HEK293 (cell line): ENCODE results near the gene TMED3.

Source experiments
- GFI1B ChIP-seq: fragments of 450-650 bp; formaldehyde crosslinking; IDR thresholded peaks from 2 replicates; pipeline ENCODE4 v1.5.1; 2016; ENCODE audit warnings: missing biosample characterization, missing genetic modification characterization
- KLF1 ChIP-seq: fragments of 450-650 bp; formaldehyde crosslinking; IDR thresholded peaks from 2 replicates; pipeline ENCODE4 v1.5.1; 2016; ENCODE audit warnings: missing biosample characterization, missing genetic modification characterization
- KLF7 ChIP-seq: fragments of 450-650 bp; formaldehyde crosslinking; IDR thresholded peaks from 2 replicates; pipeline ENCODE4 v1.5.1; 2016; ENCODE audit warnings: missing biosample characterization, missing genetic modification characterization, borderline replicate concordance
- OVOL3 ChIP-seq: fragments of 450-650 bp; formaldehyde crosslinking; IDR thresholded peaks from 2 replicates; pipeline ENCODE4 v1.5.1; 2016; ENCODE audit warnings: missing biosample characterization, missing genetic modification characterization
- TRIM28 ChIP-seq: IDR thresholded peaks from 2 replicates; pipeline ENCODE4 v1.6.1; 2011; ENCODE audit warnings: low read length, control low read depth, borderline replicate concordance
- ZFP3 ChIP-seq: fragments of 450-650 bp; formaldehyde crosslinking; IDR thresholded peaks from 2 replicates; pipeline ENCODE4 v1.5.1; 2016; ENCODE audit warnings: low read depth, missing biosample characterization, missing genetic modification characterization
- ZIC2 ChIP-seq: fragments of 450-650 bp; formaldehyde crosslinking; IDR thresholded peaks from 2 replicates; pipeline ENCODE4 v1.5.1; 2016; ENCODE audit warnings: missing biosample characterization, missing genetic modification characterization
- ZNF114 ChIP-seq: fragments of 450-650 bp; formaldehyde crosslinking; IDR thresholded peaks from 2 replicates; pipeline ENCODE4 v1.5.0; 2017; ENCODE audit warnings: missing biosample characterization, missing genetic modification characterization
- ZNF140 ChIP-seq: fragments of 450-650 bp; formaldehyde crosslinking; IDR thresholded peaks from 2 replicates; pipeline ENCODE4 v1.5.1; 2016; ENCODE audit warnings: missing biosample characterization, missing genetic modification characterization
- ZNF146 ChIP-seq: fragments of 450-650 bp; formaldehyde crosslinking; IDR thresholded peaks from 2 replicates; pipeline ENCODE4 v1.5.1; 2016; ENCODE audit warnings: missing biosample characterization, missing genetic modification characterization
- ZNF174 ChIP-seq: fragments of 450-650 bp; formaldehyde crosslinking; IDR thresholded peaks from 2 replicates; pipeline ENCODE4 v1.5.0; 2017; ENCODE audit warnings: missing biosample characterization, mild to moderate bottlenecking, missing genetic modification characterization
- ZNF175 ChIP-seq: fragments of 450-650 bp; formaldehyde crosslinking; IDR thresholded peaks from 2 replicates; pipeline ENCODE4 v1.5.1; 2016; ENCODE audit warnings: missing biosample characterization, missing genetic modification characterization
- ZNF266 ChIP-seq: fragments of 450-650 bp; formaldehyde crosslinking; IDR thresholded peaks from 2 replicates; pipeline ENCODE4 v1.5.1; 2016; ENCODE audit warnings: missing biosample characterization, missing genetic modification characterization, low read depth
- ZNF292 ChIP-seq: fragments of 450-650 bp; formaldehyde crosslinking; IDR thresholded peaks from 2 replicates; pipeline ENCODE4 v1.5.1; 2016; ENCODE audit warnings: low read depth, missing biosample characterization, missing genetic modification characterization, borderline replicate concordance
- ZNF324 ChIP-seq: fragments of 450-650 bp; formaldehyde crosslinking; IDR thresholded peaks from 2 replicates; pipeline ENCODE4 v1.5.1; 2016; ENCODE audit warnings: missing biosample characterization, missing genetic modification characterization
- ZNF341 ChIP-seq: fragments of 450-650 bp; formaldehyde crosslinking; IDR thresholded peaks from 2 replicates; pipeline ENCODE4; 2016; ENCODE audit warnings: low read depth, missing biosample characterization, missing genetic modification characterization
- ZNF394 ChIP-seq: fragments of 450-650 bp; formaldehyde crosslinking; IDR thresholded peaks from 2 replicates; pipeline ENCODE4 v1.5.1; 2016; ENCODE audit warnings: missing biosample characterization, missing genetic modification characterization, mild to moderate bottlenecking, moderate library complexity, borderline replicate concordance
- ZNF404 ChIP-seq: fragments of 450-650 bp; formaldehyde crosslinking; IDR thresholded peaks from 2 replicates; pipeline ENCODE4 v1.5.1; 2017; ENCODE audit warnings: missing biosample characterization, missing genetic modification characterization
- ZNF416 ChIP-seq: fragments of 450-650 bp; formaldehyde crosslinking; IDR thresholded peaks from 2 replicates; pipeline ENCODE4 v1.5.1; 2016; ENCODE audit warnings: missing biosample characterization, missing genetic modification characterization
- ZNF473 ChIP-seq: fragments of 450-650 bp; formaldehyde crosslinking; IDR thresholded peaks from 2 replicates; pipeline ENCODE4 v1.5.1; 2017; ENCODE audit warnings: missing biosample characterization, missing genetic modification characterization
- ZNF521 ChIP-seq: fragments of 450-650 bp; formaldehyde crosslinking; IDR thresholded peaks from 2 replicates; pipeline ENCODE4 v1.5.1; 2017; ENCODE audit warnings: missing biosample characterization, mild to moderate bottlenecking, missing genetic modification characterization
- ZNF654 ChIP-seq: fragments of 450-650 bp; formaldehyde crosslinking; IDR thresholded peaks from 2 replicates; pipeline ENCODE4 v1.5.1; 2016; ENCODE audit warnings: low read depth, missing biosample characterization, missing genetic modification characterization
- ZNF664 ChIP-seq: fragments of 450-650 bp; formaldehyde crosslinking; IDR thresholded peaks from 2 replicates; pipeline ENCODE4 v1.5.1; 2016; ENCODE audit warnings: missing biosample characterization, missing genetic modification characterization
- ZNF776 ChIP-seq: fragments of 450-650 bp; formaldehyde crosslinking; IDR thresholded peaks from 2 replicates; pipeline ENCODE4 v1.5.0; 2017; ENCODE audit warnings: missing biosample characterization, missing genetic modification characterization, borderline replicate concordance
- TF ChIP-seq, protein P1 (sequence below): fragments of 450-650 bp; IDR thresholded peaks from 2 replicates; pipeline ENCODE4 v1.5.1; 2018; ENCODE audit warnings: missing biosample characterization, mild to moderate bottlenecking, missing genetic modification characterization
- TF ChIP-seq, protein P2 (sequence below): fragments of 450-650 bp; formaldehyde crosslinking; IDR thresholded peaks from 2 replicates; pipeline ENCODE4 v1.5.1; 2017; ENCODE audit warnings: missing biosample characterization, missing genetic modification characterization
- TF ChIP-seq, protein P3 (sequence below): fragments of 450-650 bp; formaldehyde crosslinking; IDR thresholded peaks from 2 replicates; pipeline ENCODE4 v1.5.1; 2016; ENCODE audit warnings: missing biosample characterization, missing genetic modification characterization
- TF ChIP-seq, protein P4 (sequence below): fragments of 450-650 bp; formaldehyde crosslinking; conservative IDR thresholded peaks from 2 replicates; pipeline ENCODE4 v1.5.1; 2016; ENCODE audit warnings: low read depth, missing biosample characterization, missing genetic modification characterization
- TF ChIP-seq, protein P5 (sequence below): fragments of 450-650 bp; formaldehyde crosslinking; IDR thresholded peaks from 2 replicates; pipeline ENCODE4 v1.5.1; 2016; ENCODE audit warnings: missing biosample characterization, missing genetic modification characterization

Gene TMED3

DNA sequence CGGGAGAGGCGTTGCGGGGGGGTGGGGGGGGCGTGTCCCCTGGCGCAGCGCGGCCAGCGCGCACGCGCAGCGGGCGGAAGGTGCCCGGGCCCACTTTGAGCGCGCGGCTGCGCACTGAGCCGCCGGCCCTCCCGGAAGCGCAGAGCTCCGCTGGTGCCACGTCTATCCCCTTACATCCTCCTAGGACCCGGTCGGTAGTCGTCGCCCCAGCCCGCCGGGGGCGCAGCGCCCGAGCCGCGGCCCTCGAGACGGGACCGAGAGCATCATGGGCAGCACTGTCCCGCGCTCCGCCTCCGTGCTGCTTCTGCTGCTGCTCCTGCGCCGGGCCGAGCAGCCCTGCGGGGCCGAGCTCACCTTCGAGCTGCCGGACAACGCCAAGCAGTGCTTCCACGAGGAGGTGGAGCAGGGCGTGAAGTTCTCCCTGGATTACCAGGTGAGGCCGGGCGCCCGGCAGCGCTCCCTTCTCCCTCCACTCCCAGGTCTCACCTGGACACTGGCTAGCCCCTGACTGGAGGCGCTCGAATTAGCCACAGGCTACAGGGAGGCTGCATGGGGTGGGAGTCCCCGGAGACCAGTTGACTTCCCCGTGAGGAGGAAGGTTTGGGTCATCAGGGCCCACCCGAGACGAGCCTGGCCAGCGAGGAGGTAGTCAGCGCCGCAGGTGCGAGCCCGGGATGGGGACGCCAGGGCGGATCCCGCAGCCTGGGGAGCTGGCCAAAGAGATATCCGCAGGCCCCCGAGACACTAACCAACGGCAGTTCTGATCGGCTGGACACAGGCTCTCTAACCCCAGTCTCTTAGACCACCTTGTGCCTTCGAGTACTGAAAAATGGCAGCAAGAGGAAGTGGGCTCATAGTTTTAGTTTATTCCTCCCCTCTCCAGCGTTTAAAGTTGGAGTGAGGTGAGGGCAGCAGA, at the start of gene TMED3 (continued):
- TF ChIP-seq, protein P1, sequence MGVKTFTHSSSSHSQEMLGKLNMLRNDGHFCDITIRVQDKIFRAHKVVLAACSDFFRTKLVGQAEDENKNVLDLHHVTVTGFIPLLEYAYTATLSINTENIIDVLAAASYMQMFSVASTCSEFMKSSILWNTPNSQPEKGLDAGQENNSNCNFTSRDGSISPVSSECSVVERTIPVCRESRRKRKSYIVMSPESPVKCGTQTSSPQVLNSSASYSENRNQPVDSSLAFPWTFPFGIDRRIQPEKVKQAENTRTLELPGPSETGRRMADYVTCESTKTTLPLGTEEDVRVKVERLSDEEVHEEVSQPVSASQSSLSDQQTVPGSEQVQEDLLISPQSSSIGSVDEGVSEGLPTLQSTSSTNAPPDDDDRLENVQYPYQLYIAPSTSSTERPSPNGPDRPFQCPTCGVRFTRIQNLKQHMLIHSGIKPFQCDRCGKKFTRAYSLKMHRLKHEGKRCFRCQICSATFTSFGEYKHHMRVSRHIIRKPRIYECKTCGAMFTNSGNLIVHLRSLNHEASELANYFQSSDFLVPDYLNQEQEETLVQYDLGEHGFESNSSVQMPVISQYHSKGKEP (tag by site-specific recombination): no peak
- TF ChIP-seq ZNF394 (peak; percentile 35; the same call in 1 of the 2 replicates), KLF7 (tag by site-specific recombination) (no peak), ZNF404 (tag by site-specific recombination) (no peak), ZNF266 (tag by site-specific recombination) (no peak), ZNF654 (tag by site-specific recombination) (no peak), ZNF140 (tag by site-specific recombination) (no peak), ZNF341 (no peak), GFI1B (tag by site-specific recombination) (no peak), ZNF324 (tag by site-specific recombination) (no peak), ZNF473 (tag by site-specific recombination) (no peak), ZFP3 (tag by site-specific recombination) (no peak), ZNF146 (tag by site-specific recombination) (no peak), ZIC2 (tag by site-specific recombination) (no peak; the same call in 1 of the 2 replicates), ZNF521 (tag by site-specific recombination) (no peak), TRIM28 (no peak), OVOL3 (tag by site-specific recombination) (no peak), ZNF664 (tag by site-specific recombination) (no peak), ZNF174 (tag by site-specific recombination) (no peak), ZNF175 (tag by site-specific recombination) (no peak), ZNF114 (tag by site-specific recombination) (no peak), ZNF776 (tag by site-specific recombination) (no peak), ZNF292 (no peak), KLF1 (tag by site-specific recombination) (no peak), ZNF416 (no peak)
- TF ChIP-seq, protein P2, sequence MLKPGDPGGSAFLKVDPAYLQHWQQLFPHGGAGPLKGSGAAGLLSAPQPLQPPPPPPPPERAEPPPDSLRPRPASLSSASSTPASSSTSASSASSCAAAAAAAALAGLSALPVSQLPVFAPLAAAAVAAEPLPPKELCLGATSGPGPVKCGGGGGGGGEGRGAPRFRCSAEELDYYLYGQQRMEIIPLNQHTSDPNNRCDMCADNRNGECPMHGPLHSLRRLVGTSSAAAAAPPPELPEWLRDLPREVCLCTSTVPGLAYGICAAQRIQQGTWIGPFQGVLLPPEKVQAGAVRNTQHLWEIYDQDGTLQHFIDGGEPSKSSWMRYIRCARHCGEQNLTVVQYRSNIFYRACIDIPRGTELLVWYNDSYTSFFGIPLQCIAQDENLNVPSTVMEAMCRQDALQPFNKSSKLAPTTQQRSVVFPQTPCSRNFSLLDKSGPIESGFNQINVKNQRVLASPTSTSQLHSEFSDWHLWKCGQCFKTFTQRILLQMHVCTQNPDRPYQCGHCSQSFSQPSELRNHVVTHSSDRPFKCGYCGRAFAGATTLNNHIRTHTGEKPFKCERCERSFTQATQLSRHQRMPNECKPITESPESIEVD (tag by site-specific recombination): no peak
- TF ChIP-seq, protein P3, sequence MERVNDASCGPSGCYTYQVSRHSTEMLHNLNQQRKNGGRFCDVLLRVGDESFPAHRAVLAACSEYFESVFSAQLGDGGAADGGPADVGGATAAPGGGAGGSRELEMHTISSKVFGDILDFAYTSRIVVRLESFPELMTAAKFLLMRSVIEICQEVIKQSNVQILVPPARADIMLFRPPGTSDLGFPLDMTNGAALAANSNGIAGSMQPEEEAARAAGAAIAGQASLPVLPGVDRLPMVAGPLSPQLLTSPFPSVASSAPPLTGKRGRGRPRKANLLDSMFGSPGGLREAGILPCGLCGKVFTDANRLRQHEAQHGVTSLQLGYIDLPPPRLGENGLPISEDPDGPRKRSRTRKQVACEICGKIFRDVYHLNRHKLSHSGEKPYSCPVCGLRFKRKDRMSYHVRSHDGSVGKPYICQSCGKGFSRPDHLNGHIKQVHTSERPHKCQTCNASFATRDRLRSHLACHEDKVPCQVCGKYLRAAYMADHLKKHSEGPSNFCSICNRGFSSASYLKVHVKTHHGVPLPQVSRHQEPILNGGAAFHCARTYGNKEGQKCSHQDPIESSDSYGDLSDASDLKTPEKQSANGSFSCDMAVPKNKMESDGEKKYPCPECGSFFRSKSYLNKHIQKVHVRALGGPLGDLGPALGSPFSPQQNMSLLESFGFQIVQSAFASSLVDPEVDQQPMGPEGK: peak; percentile 67
- TF ChIP-seq, protein P4, sequence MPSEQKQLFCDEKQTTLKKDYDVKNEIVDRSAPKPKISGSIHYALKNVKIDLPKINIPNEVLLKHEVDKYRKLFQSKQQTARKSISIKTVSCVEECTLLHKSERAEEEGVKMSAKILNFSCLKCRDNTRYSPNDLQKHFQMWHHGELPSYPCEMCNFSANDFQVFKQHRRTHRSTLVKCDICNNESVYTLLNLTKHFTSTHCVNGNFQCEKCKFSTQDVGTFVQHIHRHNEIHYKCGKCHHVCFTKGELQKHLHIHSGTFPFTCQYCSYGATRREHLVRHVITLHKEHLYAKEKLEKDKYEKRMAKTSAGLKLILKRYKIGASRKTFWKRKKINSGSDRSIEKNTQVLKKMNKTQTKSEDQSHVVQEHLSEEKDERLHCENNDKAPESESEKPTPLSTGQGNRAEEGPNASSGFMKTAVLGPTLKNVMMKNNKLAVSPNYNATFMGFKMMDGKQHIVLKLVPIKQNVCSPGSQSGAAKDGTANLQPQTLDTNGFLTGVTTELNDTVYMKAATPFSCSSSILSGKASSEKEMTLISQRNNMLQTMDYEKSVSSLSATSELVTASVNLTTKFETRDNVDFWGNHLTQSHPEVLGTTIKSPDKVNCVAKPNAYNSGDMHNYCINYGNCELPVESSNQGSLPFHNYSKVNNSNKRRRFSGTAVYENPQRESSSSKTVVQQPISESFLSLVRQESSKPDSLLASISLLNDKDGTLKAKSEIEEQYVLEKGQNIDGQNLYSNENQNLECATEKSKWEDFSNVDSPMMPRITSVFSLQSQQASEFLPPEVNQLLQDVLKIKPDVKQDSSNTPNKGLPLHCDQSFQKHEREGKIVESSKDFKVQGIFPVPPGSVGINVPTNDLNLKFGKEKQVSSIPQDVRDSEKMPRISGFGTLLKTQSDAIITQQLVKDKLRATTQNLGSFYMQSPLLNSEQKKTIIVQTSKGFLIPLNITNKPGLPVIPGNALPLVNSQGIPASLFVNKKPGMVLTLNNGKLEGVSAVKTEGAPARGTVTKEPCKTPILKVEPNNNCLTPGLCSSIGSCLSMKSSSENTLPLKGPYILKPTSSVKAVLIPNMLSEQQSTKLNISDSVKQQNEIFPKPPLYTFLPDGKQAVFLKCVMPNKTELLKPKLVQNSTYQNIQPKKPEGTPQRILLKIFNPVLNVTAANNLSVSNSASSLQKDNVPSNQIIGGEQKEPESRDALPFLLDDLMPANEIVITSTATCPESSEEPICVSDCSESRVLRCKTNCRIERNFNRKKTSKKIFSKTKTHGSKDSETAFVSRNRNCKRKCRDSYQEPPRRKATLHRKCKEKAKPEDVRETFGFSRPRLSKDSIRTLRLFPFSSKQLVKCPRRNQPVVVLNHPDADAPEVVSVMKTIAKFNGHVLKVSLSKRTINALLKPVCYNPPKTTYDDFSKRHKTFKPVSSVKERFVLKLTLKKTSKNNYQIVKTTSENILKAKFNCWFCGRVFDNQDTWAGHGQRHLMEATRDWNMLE (tag by site-specific recombination): no peak
- TF ChIP-seq, protein P5, sequence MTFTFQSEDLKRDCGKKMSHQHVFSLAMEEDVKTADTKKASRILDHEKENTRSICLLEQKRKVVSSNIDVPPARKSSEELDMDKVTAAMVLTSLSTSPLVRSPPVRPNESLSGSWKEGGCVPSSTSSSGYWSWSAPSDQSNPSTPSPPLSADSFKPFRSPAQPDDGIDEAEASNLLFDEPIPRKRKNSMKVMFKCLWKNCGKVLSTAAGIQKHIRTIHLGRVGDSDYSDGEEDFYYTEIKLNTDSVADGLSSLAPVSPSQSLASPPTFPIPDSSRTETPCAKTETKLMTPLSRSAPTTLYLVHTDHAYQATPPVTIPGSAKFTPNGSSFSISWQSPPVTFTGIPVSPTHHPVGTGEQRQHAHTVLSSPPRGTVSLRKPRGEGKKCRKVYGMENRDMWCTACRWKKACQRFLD (tag by site-specific recombination): no peak
